ENCODE measurements around the gene TMA7.

DNA sequence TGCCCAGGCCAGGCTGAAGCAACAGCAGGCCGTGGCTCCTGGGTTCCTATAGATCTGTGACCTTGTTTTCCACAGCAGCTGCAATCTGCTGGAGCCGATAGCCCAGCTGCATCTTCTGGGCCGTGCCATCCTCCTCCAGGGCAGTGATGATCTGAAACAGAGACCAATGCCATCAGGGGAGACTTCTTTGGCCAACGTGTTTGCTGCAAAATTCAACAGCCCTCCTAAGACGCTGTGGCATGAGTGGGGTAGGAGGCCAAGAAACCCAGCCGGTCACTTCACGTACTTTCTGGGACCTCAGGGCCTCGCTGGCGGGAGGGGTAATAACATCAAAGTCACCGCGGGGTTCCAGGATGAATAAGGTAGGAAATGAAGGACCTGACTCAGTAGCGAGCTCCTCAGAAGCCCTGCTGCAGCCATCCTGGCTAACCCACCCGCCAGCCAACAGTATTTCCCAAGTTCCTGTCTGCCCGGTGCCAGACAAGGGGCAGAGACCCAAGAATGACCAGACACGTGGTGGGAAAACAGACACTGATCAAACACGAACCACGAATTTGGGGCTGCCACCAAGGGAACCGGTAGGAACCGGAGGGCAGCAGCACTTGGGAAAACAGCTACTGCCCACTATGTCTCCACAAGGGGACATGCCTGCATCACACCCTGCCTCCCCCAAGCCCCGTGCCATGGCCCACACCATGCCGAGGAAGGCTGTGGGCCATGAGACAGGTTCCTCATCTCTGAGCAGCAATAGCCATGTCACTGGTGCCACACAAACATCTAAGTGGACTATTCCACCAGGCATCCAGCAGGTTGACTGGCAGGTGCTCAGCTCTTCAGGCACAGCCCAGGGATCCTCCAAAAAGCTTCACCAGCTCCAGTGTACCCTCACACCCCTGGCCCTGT, 35.4 kb upstream of the TMA7 start:
- TF ChIP-seq, protein P1, sequence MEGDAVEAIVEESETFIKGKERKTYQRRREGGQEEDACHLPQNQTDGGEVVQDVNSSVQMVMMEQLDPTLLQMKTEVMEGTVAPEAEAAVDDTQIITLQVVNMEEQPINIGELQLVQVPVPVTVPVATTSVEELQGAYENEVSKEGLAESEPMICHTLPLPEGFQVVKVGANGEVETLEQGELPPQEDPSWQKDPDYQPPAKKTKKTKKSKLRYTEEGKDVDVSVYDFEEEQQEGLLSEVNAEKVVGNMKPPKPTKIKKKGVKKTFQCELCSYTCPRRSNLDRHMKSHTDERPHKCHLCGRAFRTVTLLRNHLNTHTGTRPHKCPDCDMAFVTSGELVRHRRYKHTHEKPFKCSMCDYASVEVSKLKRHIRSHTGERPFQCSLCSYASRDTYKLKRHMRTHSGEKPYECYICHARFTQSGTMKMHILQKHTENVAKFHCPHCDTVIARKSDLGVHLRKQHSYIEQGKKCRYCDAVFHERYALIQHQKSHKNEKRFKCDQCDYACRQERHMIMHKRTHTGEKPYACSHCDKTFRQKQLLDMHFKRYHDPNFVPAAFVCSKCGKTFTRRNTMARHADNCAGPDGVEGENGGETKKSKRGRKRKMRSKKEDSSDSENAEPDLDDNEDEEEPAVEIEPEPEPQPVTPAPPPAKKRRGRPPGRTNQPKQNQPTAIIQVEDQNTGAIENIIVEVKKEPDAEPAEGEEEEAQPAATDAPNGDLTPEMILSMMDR (IDR thresholded peaks at IDR 0.05) = no peak
- TF ChIP-seq POLR2A (IDR thresholded peaks at IDR 0.05) = no peak
